IPS-NIHi7 (cell line): ENCODE results near the gene OSM.
"Not testable (repeated sequence)": the region's sequence is repeated elsewhere in the genome, so short reads cannot be mapped to it uniquely, and the experiment has no call there.

ENCODE experiments used
- DNase-seq: peaks from one replicate; pipeline ENCODE4 v3.0.0; 2012; ENCODE audit warnings: mixed read lengths; ENCODE audit errors: extremely low spot score

The OSM gene

DNA sequence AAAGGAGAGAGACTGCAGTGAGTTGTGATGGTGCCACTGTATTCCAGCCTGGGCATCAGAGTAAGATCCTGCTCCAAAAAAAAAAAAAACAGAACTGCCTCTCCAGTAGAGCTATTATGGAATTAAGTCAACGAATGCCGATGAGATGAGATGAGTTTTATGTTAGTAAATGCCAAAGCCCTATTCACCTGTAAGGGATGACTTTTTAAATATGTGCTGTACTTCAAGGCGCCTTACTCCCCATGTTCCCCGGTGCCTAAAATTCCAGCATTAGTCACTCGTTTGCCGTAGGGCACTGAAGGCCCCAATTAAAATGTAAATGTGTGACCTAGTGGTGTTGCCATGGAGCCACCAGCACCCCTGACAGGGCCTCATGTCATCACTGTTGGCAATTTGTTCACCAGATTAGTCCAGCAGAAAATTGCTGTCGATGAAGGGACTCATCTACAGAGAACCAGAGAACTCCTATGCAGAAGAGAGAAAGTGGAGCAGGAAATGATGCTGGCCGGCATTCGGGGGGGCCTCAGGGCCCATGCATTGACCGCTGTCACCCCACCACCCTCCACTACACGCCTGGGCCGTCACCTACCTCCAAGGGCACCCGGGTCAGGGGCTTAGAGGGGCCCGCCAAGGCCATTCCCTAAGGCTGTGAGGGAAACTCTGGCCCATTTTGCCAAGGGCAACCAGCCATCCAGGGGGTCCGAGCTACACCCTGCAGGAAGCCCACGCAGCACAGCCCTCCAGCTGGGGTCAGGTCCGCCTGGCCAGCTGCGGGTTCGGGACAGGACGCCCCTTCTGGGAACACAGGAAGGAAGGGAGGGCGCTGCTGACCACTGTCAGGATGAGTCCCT lies 37.9 kb downstream of the OSM start:
- no peak for DNase-seq

DNA sequence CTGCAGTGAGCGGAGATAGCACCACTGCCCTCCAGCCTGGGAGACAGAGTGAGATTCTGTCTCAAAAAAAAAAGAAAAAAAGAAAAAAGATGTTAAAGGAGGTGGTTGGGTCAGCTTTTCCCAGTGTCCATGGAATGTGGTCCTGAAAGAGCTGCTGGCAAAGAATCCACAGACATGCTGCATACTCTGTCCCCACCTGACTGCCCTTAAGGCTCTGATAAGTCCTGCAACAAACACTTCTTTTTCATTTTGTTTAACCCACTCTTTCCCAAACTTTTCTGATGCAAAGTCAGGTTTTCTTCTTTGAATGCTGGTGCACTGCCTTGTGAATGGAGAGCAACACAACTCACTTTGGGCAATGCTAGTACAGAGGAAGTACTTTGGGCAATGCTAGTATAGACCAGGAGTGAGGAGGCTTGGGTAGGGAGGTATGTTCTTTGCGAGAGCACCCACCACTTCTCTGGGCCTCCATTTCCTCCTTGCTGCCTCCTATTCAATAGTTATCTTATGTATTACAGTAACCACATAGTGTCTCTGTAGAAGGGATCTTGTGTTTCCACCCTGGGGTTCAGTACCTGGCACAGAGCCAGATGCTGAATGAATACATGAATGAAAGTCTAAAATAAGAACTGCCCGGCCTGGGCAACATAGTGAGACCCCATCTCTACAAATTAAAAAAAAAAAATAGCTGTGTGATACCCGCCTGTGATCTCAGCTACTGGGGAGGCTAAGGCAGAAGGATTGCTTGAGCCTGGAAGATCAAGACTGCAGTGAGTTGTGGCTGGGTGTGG lies 39.0 kb downstream of the OSM start:
- no peak for DNase-seq

DNA sequence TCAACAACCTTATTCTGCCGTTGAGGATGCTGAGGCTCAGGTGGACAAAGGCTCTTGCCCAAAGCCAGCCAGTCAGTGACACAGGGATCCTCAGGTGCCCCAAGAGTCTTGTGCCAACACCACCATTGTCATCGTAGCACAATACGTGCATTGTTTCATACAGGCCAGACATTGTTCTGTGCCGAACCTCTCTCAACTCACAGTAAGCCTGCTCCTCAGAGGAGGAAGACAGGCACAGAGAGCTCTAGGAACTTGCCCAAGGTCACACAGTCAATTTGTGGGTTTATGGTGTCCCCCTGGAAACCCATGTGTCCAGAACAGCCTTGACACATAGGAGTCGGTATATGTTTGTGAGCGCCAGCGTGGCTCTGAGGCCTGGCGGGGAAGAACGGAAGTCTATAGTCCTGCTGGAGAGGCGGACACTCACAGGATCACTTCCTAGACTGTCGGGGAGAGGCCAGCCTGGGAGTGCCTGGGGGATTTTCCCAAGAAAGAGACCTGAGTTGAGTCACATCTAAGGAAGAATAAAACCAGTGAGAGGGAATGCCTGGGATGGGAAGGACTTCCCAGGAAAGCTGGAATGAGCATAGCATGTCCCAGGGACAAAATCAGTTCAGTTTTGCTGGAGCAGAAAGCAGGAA lies 40.3 kb downstream of the OSM start:
- no peak for DNase-seq

DNA sequence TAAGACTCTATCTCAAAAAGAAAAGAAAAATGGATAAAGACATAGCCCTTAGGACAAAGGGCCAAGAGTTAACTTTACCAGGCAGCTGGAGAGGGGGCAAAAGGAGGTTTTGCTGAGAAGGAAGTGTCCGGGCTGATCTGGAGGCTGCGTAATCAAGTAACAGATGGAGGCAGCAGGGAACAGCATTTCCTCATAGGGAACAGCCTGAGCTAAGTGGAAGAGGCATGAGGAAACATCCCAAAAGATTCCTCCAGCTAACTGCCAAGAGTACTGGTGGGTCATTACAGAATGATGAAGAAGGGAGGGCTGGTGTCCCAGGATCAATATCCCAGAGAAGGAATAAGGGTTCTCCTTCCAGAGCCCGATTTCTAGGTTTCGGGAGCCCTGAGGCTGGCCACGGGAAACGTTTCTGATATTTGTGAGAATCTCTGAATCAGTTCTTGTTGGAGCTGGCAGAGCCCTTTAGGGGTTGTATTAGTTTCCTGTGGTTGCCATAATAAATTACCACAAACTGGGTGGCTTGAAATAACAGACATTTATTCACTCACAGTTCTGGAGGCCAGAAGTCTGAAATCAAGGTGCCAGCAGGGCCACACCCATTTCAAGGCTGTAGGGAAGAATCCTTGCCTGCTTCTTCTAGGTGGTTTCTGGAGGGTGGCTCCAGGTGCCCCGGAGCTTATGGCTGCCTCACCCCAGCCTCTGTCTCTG lies 41.3 kb downstream of the OSM start:
- DNase-seq: no peak

DNA sequence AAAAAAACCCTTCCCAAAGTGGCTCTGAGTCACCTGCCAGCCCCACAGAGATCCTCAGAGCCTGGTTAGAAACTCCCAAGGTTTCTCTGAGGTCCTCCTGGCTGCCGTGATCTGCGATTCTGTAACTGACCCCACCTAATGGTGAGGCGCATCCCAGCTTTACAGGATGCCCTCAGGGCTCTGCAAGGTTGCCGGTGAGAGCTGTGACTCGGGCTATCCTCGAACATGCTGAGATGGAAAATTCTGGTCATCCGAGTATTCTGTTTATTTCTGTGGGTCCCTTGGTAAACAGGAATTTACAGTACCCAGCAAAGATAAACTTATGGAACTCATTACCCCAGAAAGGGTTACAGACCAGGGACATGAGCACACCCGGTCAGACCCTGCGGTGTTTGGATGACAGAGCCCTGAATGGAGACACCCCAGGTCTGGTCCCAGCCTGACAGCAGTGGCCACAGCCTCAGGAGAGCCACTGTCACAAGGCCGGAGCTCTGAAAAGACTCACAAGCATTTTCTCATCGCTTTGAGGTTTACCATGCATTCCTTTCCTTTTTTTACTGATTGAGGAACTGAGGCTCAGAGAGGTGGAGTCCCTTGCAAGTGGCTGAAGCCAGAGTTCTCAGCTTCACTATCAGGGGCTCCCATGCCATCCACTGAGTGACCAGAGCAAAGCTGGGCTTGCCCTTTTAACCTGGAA lies 42.3 kb downstream of the OSM start:
- peak; percentile 62 for DNase-seq

DNA sequence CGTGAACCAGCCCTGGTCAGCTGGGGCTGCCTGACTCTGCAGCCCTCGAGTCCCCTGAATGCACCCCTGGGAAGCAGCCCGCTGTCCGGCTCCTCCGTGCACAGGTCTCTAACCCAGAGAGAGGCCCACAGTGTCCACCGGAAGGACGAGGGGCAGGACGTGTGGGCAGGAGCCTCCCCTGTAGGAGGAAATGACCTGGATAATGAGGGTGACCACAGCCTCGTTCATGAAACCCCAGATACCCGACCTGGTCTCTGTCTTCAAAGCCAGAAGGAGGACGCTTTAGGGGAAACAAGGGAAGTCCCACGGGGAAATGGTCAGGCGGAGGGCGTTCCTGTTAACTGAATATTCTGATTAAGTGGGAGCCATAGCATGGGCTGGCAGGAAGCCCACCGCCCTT lies 43.3 kb downstream of the OSM start:
- DNase-seq: no peak

DNA sequence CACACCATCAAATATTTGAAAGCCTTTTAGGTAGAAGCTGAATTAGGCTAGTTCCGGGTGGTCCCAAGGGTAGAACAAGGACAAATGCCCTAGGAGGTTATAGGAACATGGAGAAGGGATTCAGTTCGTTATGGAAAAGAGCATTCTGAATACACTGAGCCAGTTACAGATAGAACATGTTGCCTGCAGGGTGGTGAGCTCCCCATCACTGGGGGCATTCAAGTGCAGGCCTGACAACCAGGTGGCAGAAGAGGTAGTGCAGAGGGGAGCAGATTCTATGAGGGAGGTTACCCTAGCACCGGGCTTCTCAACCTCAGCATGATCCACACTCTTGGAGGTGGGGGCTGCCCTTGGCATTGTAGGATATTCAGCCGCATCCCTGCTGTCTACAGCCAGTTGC lies 44.3 kb downstream of the OSM start:
- no peak for DNase-seq

DNA sequence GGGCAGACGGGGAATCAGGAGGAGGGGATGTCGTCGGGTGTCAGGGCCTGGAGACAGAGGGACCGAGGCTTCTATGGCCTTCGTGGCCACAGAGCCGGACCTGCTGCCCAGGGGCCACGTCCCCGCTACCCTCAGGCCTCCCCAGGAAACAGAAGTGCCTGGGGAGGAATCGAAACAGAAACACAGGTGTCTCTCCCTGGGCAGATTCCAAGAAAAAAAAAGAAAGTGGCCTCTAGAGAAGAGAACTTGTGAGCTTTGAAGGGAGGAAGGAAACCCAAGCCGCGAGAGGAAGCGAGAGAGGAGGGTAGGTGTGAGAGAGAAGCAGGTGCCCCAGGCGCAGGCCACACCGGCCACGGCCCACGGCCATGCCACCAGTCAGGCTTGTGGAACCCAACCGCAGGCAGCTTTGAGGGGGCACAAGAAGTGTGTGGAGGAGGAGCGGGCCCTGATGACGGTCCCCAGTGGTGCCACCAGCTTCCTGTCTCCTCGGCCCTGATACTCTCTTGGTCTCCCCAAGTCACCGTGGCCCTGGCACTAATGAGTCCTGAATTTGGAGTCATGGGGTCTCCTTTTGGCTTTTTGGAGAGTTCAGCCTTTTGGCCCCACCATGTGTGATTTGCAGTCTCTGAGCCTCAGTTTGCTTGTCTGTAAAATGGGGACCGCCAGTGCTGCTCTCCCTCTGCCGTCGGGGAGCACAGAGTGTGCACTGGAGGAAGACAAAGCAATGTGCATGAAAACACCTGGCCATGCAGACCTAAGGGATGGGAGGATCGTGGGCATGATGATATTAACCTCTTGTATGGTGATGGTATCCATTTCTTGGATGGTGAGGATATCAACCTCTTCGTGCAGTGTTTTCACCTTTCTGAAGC lies 45.3 kb downstream of the OSM start:
- no peak for DNase-seq

DNA sequence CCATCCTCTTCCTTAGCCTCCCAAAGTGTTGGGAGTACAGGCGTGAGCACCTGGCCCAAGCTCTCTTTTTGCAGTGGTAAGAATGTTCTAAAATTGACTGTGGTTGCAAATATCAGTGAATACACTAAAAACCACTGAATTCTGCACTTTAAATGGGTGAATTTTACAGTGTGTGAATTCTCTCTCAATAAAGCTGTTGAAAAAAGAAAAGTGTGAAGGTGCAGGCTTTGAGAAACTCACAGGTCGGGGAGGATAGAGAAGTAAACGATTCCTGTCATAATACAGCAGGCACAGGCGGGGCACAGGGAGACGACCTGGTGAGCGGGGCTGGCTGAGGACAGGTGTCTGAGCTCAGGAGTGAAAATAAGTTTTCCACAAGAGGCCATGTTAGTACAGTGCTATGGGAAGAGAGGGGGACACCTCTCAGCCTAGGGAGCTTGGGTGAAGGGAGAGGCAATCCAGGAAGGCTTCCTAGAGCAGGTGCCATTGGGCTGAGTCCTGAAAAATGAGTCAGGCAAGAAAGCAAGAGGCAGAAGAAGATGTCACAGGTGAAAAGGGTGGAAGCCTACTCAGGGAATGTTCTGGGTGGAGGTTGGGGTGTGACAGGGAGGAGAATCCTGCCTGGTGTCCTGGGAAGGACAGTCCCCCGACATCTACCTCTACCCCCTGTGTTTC lies 46.2 kb downstream of the OSM start:
- no peak for DNase-seq

DNA sequence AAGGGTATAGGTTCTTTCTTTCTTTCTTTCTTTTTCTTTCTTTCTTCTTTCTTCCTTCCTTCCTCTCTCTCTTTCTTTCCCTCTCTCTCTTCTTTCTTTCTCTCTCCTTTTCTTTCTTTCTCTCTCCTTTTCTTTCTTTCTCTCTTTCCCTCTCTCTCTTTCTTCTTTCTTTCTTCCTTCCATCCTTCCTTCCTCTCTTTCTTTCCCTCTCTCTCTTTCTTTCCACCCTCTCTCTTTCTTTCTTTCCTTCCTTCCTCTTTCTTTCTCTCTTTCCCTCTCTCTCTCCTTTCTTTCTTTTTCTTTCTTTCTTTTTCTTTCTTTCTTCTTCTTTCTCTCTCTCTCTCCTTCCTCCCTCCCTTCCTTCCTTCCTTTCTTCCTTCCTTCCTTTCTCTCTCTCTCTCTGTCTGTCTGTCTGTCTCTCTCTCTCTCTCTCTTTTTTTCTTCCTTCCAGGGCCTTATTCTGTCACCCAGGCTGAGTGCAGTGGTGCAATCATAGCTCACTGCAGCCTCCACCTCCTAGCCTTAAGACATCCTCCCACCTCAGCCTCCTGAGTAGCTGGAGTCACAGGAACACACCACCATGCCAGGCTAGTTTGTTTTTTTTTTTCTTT lies 46.9 kb downstream of the OSM start:
- DNase-seq: no peak

DNA sequence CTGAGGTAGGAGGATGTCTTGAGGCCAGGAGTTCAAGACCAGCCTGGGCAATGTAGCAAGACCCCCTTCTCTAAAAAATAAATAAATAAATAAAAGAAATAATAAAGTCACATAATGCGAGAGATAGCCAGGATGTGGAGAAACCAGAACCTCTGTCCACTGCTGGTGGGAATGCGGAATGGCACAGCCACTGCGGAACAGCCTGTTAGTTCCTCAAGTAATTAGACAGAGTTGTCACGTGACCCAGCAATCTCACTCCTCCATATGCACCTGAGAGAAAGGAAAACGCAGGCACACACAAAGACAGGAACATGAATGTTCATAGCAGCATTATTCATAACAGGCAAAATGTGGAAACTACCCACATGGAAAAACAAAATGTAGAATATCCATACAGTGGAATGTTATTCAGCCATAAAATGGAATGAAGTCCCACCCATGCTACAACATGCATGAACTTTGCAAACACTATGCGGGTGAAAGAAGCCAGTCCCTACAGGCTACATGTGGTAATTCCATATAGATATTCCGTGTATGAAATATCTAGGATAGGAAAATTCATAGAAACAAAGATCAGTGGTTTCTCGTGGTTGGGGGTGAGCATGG lies 47.5 kb downstream of the OSM start:
- no peak for DNase-seq

DNA sequence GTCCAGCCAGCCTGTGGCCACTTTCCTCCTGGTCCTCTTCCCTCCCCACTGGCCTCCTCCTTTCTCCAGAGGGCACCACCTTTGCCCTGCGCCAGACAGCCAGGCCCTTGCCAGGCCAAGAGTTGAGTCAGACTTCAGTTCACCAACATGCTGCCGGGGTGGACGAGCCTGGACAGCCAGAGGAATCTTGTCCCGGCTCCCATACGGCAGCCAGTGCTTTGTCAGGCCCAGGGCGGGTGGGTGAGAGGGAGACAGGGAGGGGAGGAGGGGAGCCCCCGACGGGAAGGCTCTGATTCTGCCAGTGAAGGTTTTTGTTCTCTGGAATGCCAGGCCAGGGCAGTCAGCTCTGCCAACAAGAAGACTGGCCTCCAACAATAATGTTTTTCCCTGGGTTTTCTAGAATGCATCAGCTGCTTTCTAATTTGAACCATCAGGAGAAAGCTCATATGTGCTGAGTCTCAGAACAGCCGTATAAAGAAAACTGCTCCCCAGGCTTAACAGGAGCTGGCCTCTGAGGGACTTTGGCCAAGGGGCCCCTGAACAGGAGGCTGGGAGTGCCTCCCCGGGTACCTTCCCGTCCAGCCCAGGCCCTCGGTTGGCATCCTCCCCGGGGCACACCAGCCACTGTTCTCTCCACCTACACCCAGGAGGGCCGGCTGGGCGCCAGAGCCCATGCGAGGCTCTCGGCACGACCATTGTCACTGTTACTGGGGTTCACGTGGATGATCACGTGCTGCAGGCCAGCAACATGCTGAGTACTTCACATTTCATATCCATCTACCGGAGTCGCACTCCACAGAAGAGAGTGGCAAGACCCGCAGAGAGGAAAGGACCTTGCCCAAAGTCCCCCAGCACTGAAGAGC lies 48.7 kb downstream of the OSM start:
- no peak for DNase-seq

DNA sequence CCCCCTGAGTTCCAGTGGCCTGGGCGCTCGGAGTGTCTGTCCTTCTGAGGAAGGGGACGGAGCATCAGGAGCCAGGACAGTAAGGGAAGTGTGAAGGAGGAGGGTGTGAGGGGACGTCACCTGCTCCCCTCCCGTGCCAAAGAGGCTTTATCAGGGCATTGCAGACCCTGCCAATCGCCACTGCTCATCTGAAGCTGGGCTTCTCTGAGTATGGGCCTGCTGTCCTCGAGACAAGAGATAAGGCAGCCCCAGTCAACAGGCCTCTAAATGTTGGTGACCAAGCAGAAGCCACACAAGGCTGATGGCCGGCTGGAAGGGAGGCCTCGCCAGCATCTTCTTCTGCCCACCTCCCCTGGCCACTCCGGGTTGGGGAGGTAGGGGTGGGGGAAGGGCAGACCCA lies 49.9 kb downstream of the OSM start:
- no peak for DNase-seq

DNA sequence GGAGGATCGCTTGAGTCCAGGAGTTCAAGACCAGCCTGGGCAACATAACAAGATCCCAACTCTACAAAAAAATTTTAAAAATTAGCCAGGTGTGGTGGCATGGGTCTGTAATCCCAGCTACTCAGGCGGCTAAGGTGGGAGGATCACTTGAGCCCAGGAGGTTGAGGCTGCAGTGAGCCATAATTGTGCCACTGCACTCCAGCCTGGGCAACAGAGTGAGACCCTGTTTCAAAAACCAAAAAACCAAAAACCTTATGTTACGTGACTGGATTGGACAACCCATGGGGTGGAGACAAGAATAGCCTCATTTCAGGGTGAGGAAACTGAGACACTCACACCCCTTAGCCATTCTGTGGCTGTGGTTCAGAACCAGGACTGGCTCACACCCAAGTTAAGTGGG lies 50.4 kb downstream of the OSM start:
- not testable (repeated sequence) for DNase-seq

DNA sequence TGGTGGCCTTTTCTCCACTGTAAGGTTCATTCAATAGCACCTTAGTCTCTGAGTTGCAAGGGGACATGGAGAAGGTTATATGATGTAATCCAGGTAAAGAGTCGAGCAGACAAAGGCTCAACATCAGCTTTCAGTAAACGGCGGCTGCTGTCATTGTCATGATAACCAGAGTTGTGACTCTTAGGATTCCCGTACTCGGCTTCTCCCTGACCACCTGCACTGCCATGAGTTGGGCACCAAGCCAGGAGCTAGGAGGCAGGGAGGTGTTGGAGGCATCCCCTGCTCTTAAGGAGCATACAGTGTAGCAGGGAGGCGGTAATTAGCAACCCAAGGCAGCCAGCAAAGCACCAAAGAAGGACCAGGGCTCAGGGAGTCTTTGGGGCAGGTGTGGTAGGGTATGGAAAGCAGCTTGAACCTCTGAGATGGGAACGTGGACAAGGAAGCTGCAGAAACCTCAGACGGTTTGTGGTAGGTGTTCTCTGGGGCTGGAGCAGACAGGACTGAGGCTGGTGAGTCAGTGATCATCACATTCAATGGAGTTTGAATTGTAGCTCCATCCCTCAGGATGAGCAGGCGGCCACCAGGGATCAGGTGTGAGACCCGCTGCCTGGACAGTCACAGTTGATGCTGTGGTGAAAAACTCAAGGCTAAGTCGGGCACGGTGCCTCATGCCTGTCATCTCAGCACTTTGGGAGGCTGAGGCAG lies 51.8 kb downstream of the OSM start:
- DNase-seq: no peak

DNA sequence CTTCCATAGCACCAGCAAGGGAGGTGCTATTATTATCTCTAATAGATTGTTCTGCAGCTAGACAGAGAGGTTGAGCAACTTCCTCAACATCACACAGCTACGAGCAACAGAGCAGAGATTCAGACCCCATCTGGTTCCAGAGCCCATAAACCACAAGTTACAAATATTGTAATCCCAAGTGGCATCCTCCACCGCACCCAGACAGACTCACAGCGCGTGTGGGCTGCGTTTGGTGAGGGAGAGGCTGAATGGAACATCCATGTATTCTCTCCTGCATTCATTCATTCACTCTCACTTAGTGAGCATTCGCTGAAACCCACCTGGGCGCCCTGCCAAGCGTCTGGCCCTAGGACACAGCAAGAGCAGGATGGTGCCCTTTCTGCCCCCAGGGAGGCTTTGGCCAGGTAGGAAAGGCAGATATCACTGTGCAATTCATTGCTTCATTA lies 53.6 kb downstream of the OSM start:
- DNase-seq: no peak
